ENCODE results near the gene HSD11B1L. TPM values are rescaled to one million over a fixed set of nuclear protein-coding genes. Genes with fewer than 3 reads are reported as not detected.

HSD11B1L gene
- total and polyA plus RNA-seq, 7 donors, result 4.5 to 15.6 (median 4.7) TPM

DNA sequence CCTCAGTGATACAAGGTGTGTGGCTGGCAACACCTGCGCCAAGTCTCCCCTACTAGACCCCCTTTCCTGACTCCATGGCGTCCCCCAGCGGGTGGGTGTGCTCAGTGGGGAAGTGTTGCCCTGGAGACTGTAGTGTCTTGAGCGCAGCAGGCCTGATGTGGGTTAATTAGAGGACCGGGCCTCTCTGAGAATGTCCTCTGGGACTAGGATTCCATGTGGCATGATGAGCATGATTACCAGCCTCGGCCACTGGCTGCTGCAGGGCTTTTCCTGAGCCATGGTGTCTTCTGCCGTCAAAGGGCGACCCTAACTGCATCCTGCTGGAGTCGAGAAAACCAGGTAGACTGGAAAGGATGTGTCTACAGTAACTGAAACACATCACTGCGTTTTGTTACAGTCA lies 28.6 kb upstream of the HSD11B1L start:
- TF ChIP-seq, protein P1, sequence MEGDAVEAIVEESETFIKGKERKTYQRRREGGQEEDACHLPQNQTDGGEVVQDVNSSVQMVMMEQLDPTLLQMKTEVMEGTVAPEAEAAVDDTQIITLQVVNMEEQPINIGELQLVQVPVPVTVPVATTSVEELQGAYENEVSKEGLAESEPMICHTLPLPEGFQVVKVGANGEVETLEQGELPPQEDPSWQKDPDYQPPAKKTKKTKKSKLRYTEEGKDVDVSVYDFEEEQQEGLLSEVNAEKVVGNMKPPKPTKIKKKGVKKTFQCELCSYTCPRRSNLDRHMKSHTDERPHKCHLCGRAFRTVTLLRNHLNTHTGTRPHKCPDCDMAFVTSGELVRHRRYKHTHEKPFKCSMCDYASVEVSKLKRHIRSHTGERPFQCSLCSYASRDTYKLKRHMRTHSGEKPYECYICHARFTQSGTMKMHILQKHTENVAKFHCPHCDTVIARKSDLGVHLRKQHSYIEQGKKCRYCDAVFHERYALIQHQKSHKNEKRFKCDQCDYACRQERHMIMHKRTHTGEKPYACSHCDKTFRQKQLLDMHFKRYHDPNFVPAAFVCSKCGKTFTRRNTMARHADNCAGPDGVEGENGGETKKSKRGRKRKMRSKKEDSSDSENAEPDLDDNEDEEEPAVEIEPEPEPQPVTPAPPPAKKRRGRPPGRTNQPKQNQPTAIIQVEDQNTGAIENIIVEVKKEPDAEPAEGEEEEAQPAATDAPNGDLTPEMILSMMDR (IDR thresholded peaks at IDR 0.05), result no peak
- Histone ChIP-seq H3K27ac (no peak overlapping the region), H3K27me3 (ENCODE audit: insufficient read depth in 3 of 3, low read length in 2 of 3) (no peaks in the 10 kb centered on the region), H3K4me1 (no peaks in the 10 kb centered on the region), H3K9me3 (no peaks in the 10 kb centered on the region), H3K4me3 (no peak overlapping the region), H3K36me3 (ENCODE audit: insufficient read depth in 1 of 2, low read depth in 1 of 2) (peaks cover 10 to 93% of the 10 kb centered on the region in 2 donors)
- intact Hi-C loops (cut with DNase I), result no loop called here
- ATAC-seq (no peak), DNase-seq (no peak)
- 85 to 91% (median 88%) methylated on average over 10 of the region's 10 CpGs for WGBS, 3 donors

GRCh38 chr19:5654931-5655330 lies 25.9 kb upstream of the HSD11B1L start:
- Histone ChIP-seq H3K27ac (no peak overlapping the region), H3K4me1 (no peaks in the 10 kb centered on the region), H3K27me3 (ENCODE audit: insufficient read depth in 3 of 3, low read length in 2 of 3) (no peaks in the 10 kb centered on the region), H3K9me3 (no peaks in the 10 kb centered on the region), H3K4me3 (no peak overlapping the region), H3K36me3 (ENCODE audit: insufficient read depth in 1 of 2, low read depth in 1 of 2) (peaks cover 10 to 100% of the 10 kb centered on the region in 2 donors)
- intact Hi-C loops (cut with DNase I), result loop anchor here in 1 of 2 donors (5.0 kb wide), 1 partner anchor 43 kb away; no protein-coding TSS in a partner anchor
- ATAC-seq (no peak), DNase-seq (no peak)
- 88 to 94% (median 91%) methylated on average over 5 of the region's 5 CpGs for WGBS, 3 donors
- TF ChIP-seq, protein P1 (IDR thresholded peaks at IDR 0.05), result no peak

GRCh38 chr19:5655412-5655811 lies 25.4 kb upstream of the HSD11B1L start:
- intact Hi-C loops (cut with DNase I), result loop anchor here in 1 of 2 donors (5.0 kb wide), 1 partner anchor 43 kb away; no protein-coding TSS in a partner anchor
- 70 to 84% (median 70%) methylated on average over 5 of the region's 5 CpGs for WGBS, 3 donors
- no peaks in the 10 kb centered on the region for H3K27me3 ChIP-seq (ENCODE audit: insufficient read depth in 3 of 3, low read length in 2 of 3)
- no peak overlapping the region for H3K27ac ChIP-seq
- ATAC-seq (peak in 1 of 4 donors; percentile 34), DNase-seq (no peak)
- H3K4me1 ChIP-seq, result no peaks in the 10 kb centered on the region
- no peak overlapping the region for H3K4me3 ChIP-seq
- peaks cover 10 to 100% of the 10 kb centered on the region in 2 donors for H3K36me3 ChIP-seq (ENCODE audit: insufficient read depth in 1 of 2, low read depth in 1 of 2)
- TF ChIP-seq, protein P1 (IDR thresholded peaks at IDR 0.05), result no peak
- H3K9me3 ChIP-seq, result no peaks in the 10 kb centered on the region

DNA sequence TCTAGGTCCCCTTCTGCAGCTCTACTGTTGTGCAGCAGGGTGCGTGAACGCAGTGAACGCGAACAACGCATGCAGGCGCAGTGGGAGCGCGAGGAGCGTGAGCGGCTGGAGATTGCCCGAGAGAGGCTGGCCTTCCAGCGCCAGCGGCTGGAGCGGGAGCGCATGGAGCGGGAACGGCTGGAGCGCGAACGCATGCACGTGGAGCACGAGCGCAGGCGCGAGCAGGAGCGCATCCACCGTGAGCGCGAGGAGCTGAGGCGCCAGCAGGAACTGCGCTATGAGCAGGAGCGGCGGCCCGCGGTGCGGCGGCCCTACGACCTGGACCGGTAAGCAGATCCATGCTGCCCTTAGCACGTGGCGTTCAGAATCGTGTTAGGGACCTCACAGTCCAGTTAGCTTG lies 19.3 kb upstream of the HSD11B1L start:
- TF ChIP-seq, protein P1 (IDR thresholded peaks at IDR 0.05), result no peak

DNA sequence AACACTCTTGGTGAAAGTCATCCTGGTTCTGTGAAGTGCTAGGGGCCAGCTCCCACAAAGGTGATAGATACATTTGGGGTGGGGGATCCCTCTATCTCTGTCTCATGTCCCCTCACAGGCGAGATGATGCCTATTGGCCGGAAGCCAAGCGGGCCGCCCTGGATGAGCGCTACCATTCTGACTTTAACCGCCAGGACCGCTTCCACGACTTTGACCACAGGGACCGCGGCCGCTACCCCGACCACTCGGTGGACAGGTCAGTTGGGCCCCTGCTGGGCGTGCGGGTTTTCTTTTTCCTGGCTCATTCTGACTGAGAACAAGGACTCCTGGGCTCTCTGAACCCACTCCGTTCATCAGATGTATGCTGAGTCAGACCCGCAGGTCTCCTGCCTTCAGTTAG lies 16.9 kb upstream of the HSD11B1L start:
- Histone ChIP-seq H3K36me3 (ENCODE audit: insufficient read depth in 1 of 2, low read depth in 1 of 2) (peaks cover 22 to 100% of the 10 kb centered on the region in 2 donors), H3K27ac (peak overlapping the region; percentile 82), H3K4me1 (peaks cover 10% of the 10 kb centered on the region), H3K4me3 (no peak overlapping the region), H3K9me3 (no peaks in the 10 kb centered on the region), H3K27me3 (ENCODE audit: insufficient read depth in 3 of 3, low read length in 2 of 3) (no peaks in the 10 kb centered on the region)
- TF ChIP-seq, protein P1 (IDR thresholded peaks at IDR 0.05), result no peak
- ATAC-seq, result no peak
- WGBS, 3 donors, result 93 to 96% (median 94%) methylated on average over 17 of the region's 17 CpGs
- intact Hi-C loops (cut with DNase I), result loop anchor here in 1 of 2 donors (5.0 kb wide), 1 partner anchor 37 kb away; no protein-coding TSS in a partner anchor
- DNase-seq, result no peak

More for the DNA sequence above, 19.3 kb upstream of the HSD11B1L start:
- DNase-seq, result no peak
- H3K9me3 ChIP-seq, result no peaks in the 10 kb centered on the region
- WGBS, 3 donors, result 97 to 98% (median 97%) methylated on average over 41 to 42 of the region's 42 CpGs
- no peak for ATAC-seq
- H3K4me3 ChIP-seq, result no peak overlapping the region
- H3K36me3 ChIP-seq (ENCODE audit: insufficient read depth in 1 of 2, low read depth in 1 of 2), result peaks cover 23 to 100% of the 10 kb centered on the region in 2 donors
- no peak overlapping the region for H3K27ac ChIP-seq
- peaks cover 10% of the 10 kb centered on the region for H3K4me1 ChIP-seq
- intact Hi-C loops (cut with DNase I), result loop anchor here in 1 of 2 donors (5.0 kb wide), 1 partner anchor 34 kb away; no protein-coding TSS in a partner anchor
- no peaks in the 10 kb centered on the region for H3K27me3 ChIP-seq (ENCODE audit: insufficient read depth in 3 of 3, low read length in 2 of 3)

Data from psoas muscle (tissue), 8 donors.